Neural progenitor cell (in vitro differentiated cells): ENCODE measurements around the gene KLHL8. TPM values are rescaled to one million over a fixed set of nuclear protein-coding genes. Genes with fewer than 3 reads are reported as not detected.
A peak's percentile ranks its signal among the peaks of the same experiment; 100 is the strongest.

Experiments used
- DNase-seq: peaks from one replicate; pipeline ENCODE4 v3.0.0-alpha.2; 2016; ENCODE audit warnings: low spot score
- H2AFZ ChIP-seq: fragments of 200-600 bp; sonication (generic); replicated peaks from 2 replicates; pipeline ENCODE4 v1.6.1; 2016; ENCODE audit warnings: antibody characterized with exemption
- H3F3A ChIP-seq: fragments of 200-600 bp; sonication (generic); 2 replicates; pipeline ENCODE4 v1.6.1; 2016; ENCODE audit warnings: antibody characterized with exemption, low read depth
- H3K27ac ChIP-seq: fragments of 200-600 bp; sonication (generic); 2 replicates; pipeline ENCODE4 v1.5.1; 2016; ENCODE audit warnings: mild to moderate bottlenecking
- H3K27me3 ChIP-seq: fragments of 200-600 bp; sonication (generic); 2 replicates; pipeline ENCODE4 v1.6.1; 2016; ENCODE audit warnings: mild to moderate bottlenecking, moderate library complexity
- H3K36me3 ChIP-seq: fragments of 200-600 bp; sonication (generic); 2 replicates; pipeline ENCODE4 v1.5.1; 2016
- H3K4me1 ChIP-seq: fragments of 200-600 bp; sonication (generic); 2 replicates; pipeline ENCODE4 v1.6.1; 2016; ENCODE audit warnings: mixed run types
- H3K4me2 ChIP-seq: fragments of 200-600 bp; sonication (generic); 2 replicates; pipeline ENCODE4 v1.6.1; 2016
- H3K4me3 ChIP-seq: fragments of 200-600 bp; sonication (generic); 2 replicates; pipeline ENCODE4 v1.5.1; 2016
- H3K79me2 ChIP-seq: fragments of 200-600 bp; sonication (generic); 2 replicates; pipeline ENCODE4 v1.6.1; 2016; ENCODE audit warnings: low read depth
- H3K9ac ChIP-seq: fragments of 200-600 bp; sonication (generic); 2 replicates; pipeline ENCODE4 v1.6.1; 2016
- H3K9me3 ChIP-seq: fragments of 200-600 bp; sonication (generic); 2 replicates; pipeline ENCODE4 v1.5.1; 2016; ENCODE audit warnings: low read depth
- H4K20me1 ChIP-seq: fragments of 200-600 bp; sonication (generic); 2 replicates; pipeline ENCODE4 v1.6.1; 2016; ENCODE audit warnings: low read depth
- H3K27ac Mint-ChIP-seq: 3 replicates; pipeline ENCODE4 v1.8.0; 2021; ENCODE audit warnings: mixed read lengths
- H3K27me3 Mint-ChIP-seq: 2 replicates; pipeline ENCODE4 v1.8.0; 2022; ENCODE audit warnings: low read depth, mild to moderate bottlenecking, inconsistent platforms, moderate library complexity, mixed read lengths; ENCODE audit not compliant: insufficient read depth
- H3K36me3 Mint-ChIP-seq: 3 replicates; pipeline ENCODE4 v1.8.0; 2021; ENCODE audit warnings: mixed read lengths
- H3K4me1 Mint-ChIP-seq: 3 replicates; pipeline ENCODE4 v1.8.0; 2021; ENCODE audit warnings: mixed read lengths
- H3K4me3 Mint-ChIP-seq: 3 replicates; pipeline ENCODE4 v1.8.0; 2021; ENCODE audit warnings: mild to moderate bottlenecking, moderate library complexity, mixed read lengths
- H3K9me3 Mint-ChIP-seq: 3 replicates; pipeline ENCODE4 v1.8.0; 2020; ENCODE audit warnings: mixed read lengths
- EZH2 ChIP-seq: fragments of 200-600 bp; sonication (generic); IDR thresholded peaks from 2 replicates; pipeline ENCODE4 v1.6.1; 2017; ENCODE audit warnings: antibody characterized with exemption, mild to moderate bottlenecking, moderate library complexity
- EZH2phosphoT487 ChIP-seq: fragments of 200-600 bp; sonication (generic); IDR thresholded peaks from 2 replicates; pipeline ENCODE4 v1.6.1; 2017; ENCODE audit warnings: antibody characterized with exemption
- total RNA-seq: library from RNA; depleted of rRNA; stranded (reverse); fragments of >200 nt; gene quantifications from 2 replicates; pipeline ENCODE4 v1.2.3, GENCODE V29; 2015; ENCODE audit warnings: low replicate concordance
- TF ChIP-seq, protein P1 (sequence below): fragments of 200-600 bp; sonication (generic); IDR thresholded peaks from 2 replicates; pipeline ENCODE4 v1.5.1; 2017; ENCODE audit warnings: antibody characterized with exemption, mild to moderate bottlenecking

KLHL8 gene
- total RNA-seq, 1 donor from 2014 or later = 20.3 TPM

DNA sequence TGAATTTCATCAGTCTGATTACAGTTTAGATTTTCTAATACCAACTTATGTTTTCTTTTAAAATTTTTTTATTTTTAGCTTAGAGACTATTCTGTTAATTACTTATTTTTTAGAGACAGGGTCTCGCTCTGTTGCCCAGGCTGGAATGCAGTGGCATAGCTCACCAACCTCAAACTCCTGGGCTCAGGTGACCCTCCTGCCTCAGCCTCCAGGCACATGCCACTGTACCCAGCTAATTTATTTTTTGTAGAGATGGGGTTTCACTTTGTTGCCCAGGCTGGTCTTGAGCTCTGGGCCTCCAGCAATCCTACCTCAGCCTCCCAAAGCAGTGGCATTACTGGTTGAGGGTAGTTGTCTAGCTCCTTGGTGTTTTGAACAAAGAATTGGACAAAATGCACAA lies 102.0 kb downstream of the KLHL8 start:
- Histone ChIP-seq H4K20me1 (peaks cover 12% of the 10 kb centered on the region), H3K9me3 (no peaks in the 10 kb centered on the region), H3K4me2 (no peak overlapping the region), H3K4me1 (peaks cover 6% of the 10 kb centered on the region), H3K27ac (no peak overlapping the region), H2AFZ (no peak overlapping the region), H3F3A (no peaks in the 10 kb centered on the region), H3K4me3 (no peak overlapping the region), H3K27me3 (no peaks in the 10 kb centered on the region), H3K79me2 (peaks cover 30% of the 10 kb centered on the region), H3K9ac (no peak overlapping the region), H3K36me3 (no peaks in the 10 kb centered on the region)
- Mint-ChIP-seq H3K4me3 (no peak overlapping the region), H3K4me1 (peaks cover 22% of the 10 kb centered on the region), H3K27me3 (peaks cover 2% of the 10 kb centered on the region), H3K27ac (no peak overlapping the region), H3K9me3 (no peaks in the 10 kb centered on the region), H3K36me3 (peaks cover 40% of the 10 kb centered on the region)
- TF ChIP-seq, protein P1, sequence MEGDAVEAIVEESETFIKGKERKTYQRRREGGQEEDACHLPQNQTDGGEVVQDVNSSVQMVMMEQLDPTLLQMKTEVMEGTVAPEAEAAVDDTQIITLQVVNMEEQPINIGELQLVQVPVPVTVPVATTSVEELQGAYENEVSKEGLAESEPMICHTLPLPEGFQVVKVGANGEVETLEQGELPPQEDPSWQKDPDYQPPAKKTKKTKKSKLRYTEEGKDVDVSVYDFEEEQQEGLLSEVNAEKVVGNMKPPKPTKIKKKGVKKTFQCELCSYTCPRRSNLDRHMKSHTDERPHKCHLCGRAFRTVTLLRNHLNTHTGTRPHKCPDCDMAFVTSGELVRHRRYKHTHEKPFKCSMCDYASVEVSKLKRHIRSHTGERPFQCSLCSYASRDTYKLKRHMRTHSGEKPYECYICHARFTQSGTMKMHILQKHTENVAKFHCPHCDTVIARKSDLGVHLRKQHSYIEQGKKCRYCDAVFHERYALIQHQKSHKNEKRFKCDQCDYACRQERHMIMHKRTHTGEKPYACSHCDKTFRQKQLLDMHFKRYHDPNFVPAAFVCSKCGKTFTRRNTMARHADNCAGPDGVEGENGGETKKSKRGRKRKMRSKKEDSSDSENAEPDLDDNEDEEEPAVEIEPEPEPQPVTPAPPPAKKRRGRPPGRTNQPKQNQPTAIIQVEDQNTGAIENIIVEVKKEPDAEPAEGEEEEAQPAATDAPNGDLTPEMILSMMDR = no peak
- TF ChIP-seq EZH2 (no peak), EZH2phosphoT487 (no peak)
- no peak for DNase-seq

GRCh38 chr4:87117732-87118075 lies 102.7 kb downstream of the KLHL8 start:
- Histone ChIP-seq H3K27ac (no peak overlapping the region), H3K9ac (no peak overlapping the region), H3K27me3 (no peaks in the 10 kb centered on the region), H3K4me1 (peaks cover 6% of the 10 kb centered on the region), H3K9me3 (no peaks in the 10 kb centered on the region), H4K20me1 (peaks cover 12% of the 10 kb centered on the region), H3K4me2 (no peak overlapping the region), H3K36me3 (no peaks in the 10 kb centered on the region), H3K79me2 (peaks cover 25% of the 10 kb centered on the region), H2AFZ (no peak overlapping the region), H3F3A (peaks cover 5% of the 10 kb centered on the region), H3K4me3 (no peak overlapping the region)
- Mint-ChIP-seq H3K27me3 (peaks cover 2% of the 10 kb centered on the region), H3K9me3 (no peaks in the 10 kb centered on the region), H3K4me3 (no peak overlapping the region), H3K4me1 (peaks cover 22% of the 10 kb centered on the region), H3K27ac (peak overlapping the region; percentile 46), H3K36me3 (peaks cover 40% of the 10 kb centered on the region)
- TF ChIP-seq, protein P1 = no peak
- TF ChIP-seq EZH2phosphoT487 (no peak), EZH2 (no peak)
- no peak for DNase-seq

- no peaks in the 10 kb centered on the region for H3K36me3 ChIP-seq
- no peak for TF ChIP-seq EZH2
- TF ChIP-seq EZH2phosphoT487 = no peak
- TF ChIP-seq, protein P1 = no peak
- H4K20me1 ChIP-seq = peaks cover 9% of the 10 kb centered on the region
- no peaks in the 10 kb centered on the region for H3K9me3 ChIP-seq
- H3K9ac ChIP-seq = no peak overlapping the region
- Mint-ChIP-seq H3K36me3 (peaks cover 40% of the 10 kb centered on the region), H3K9me3 (no peaks in the 10 kb centered on the region), H3K27me3 (peaks cover 2% of the 10 kb centered on the region), H3K4me1 (peaks cover 22% of the 10 kb centered on the region), H3K27ac (no peak overlapping the region), H3K4me3 (no peak overlapping the region)
- peak; percentile 18 for DNase-seq
- H3K4me3 ChIP-seq = no peak overlapping the region
- H3K27ac ChIP-seq = peak overlapping the region; percentile 2
- peaks cover 9% of the 10 kb centered on the region for H3F3A ChIP-seq
- H2AFZ ChIP-seq = no peak overlapping the region
- H3K27me3 ChIP-seq = no peaks in the 10 kb centered on the region
- peaks cover 6% of the 10 kb centered on the region for H3K4me1 ChIP-seq
- peaks cover 21% of the 10 kb centered on the region for H3K79me2 ChIP-seq
- no peak overlapping the region for H3K4me2 ChIP-seq
Measured at GRCh38 chr4:87117051-87117731, 103.2 kb downstream of the KLHL8 start.
